K562 (cell line): ENCODE results near the gene CTIF. TPM values are rescaled to one million over a fixed set of nuclear protein-coding genes. Genes with fewer than 3 reads are reported as not detected.
A peak's percentile ranks its signal among the peaks of the same experiment; 100 is the strongest.

Experiments
- ATAC-seq: fragments of 200-7000 bp; cut with Tn5 transposase; 3 replicates; pipeline ENCODE4 v1.9.1; 2020; ENCODE audit warnings: moderate library complexity
- BruUV-seq: library from RNA; stranded (reverse); fragments of 400-500 nt; replicated peaks from 2 replicates; lab custom pipeline; 2021; lab: Mats Ljungman, UMichigan
- CTCF ChIA-PET: fragments of 300-600 bp; formaldehyde crosslinking; extraction: SDS; loops from one replicate; lab custom pipeline; 2021; ENCODE audit warnings: low intra/inter-chr PET ratio; lab: Yijun Ruan, JAX
- POLR2A ChIA-PET: fragments of 300-600, 350-650 bp; sonication (Branson Sonifier 250); formaldehyde crosslinking; extraction: SDS; loops from one replicate; lab custom pipeline; 2021; ENCODE audit warnings: antibody characterized with exemption, inconsistent platforms; lab: Yijun Ruan, JAX
- DNase-seq, 4 experiments: peaks; one replicate each; pipeline versions ENCODE4 v3.0.0 to v3.0.0-alpha.2; 2011 to 2018; ENCODE audit warnings: low spot score in 3 of 4, mixed read lengths in 3 of 4; ENCODE audit errors: extremely low read depth in 1 of 4
- FAIRE-seq: peaks from 2 replicates; lab custom pipeline; 2011; peaks lifted over from hg19 to GRCh38; lab: Jason Lieb, UNC
- H2AFZ ChIP-seq: 2 replicates; pipeline ENCODE4 v1.6.0; 2011; ENCODE audit warnings: low read depth, low read length, control low read depth, inconsistent platforms
- H3K27ac ChIP-seq: fragments of 200-600 bp; 3 replicates; pipeline ENCODE4 v1.8.0; 2011; ENCODE audit warnings: low read depth, mild to moderate bottlenecking, control low read depth, inconsistent platforms, low read length, moderate library complexity, mixed read lengths; ENCODE audit errors: extremely low read depth
- H3K27me3 ChIP-seq, 2 experiments: fragments of 300-600 bp in 1 of 2; 2 replicates in 1 of 2; 3 replicates in 1 of 2; pipeline versions ENCODE4 v1.6.0 to v1.8.0; 2011; ENCODE audit warnings: inconsistent platforms in 2 of 2, low read length in 2 of 2, mild to moderate bottlenecking in 1 of 2, mixed read lengths in 1 of 2, moderate library complexity in 1 of 2; ENCODE audit not compliant: control insufficient read depth in 2 of 2, insufficient read depth in 2 of 2
- H3K36me3 ChIP-seq: fragments of 300-600 bp; 3 replicates; pipeline ENCODE4 v1.8.0; 2011; ENCODE audit warnings: mild to moderate bottlenecking, low read length, inconsistent platforms; ENCODE audit not compliant: control insufficient read depth, insufficient read depth
- H3K4me1 ChIP-seq, 2 experiments: fragments of 200-600 bp in 1 of 2; replicated peaks in 1 of 2; 2 replicates in 1 of 2; 3 replicates in 1 of 2; pipeline versions ENCODE4 v1.5.1 to v1.8.0; 2011; ENCODE audit warnings: inconsistent platforms in 2 of 2, low read length in 2 of 2, mild to moderate bottlenecking in 1 of 2, mixed read lengths in 1 of 2, moderate library complexity in 1 of 2; ENCODE audit not compliant: control insufficient read depth in 2 of 2, insufficient read depth in 2 of 2
- H3K4me2 ChIP-seq: 2 replicates; pipeline ENCODE4 v1.6.1; 2011; ENCODE audit warnings: low read length, control low read depth, inconsistent platforms, mixed read lengths; ENCODE audit not compliant: insufficient read depth
- H3K4me3 ChIP-seq: fragments of 200-600 bp; sonication (generic), shearing (Covaris generic); 2 replicates; pipeline ENCODE4 v1.5.1; 2016; ENCODE audit warnings: control low read depth, inconsistent platforms
- H3K79me2 ChIP-seq: fragments of 200-600 bp; 3 replicates; pipeline ENCODE4 v1.8.0; 2011; ENCODE audit warnings: low read length, inconsistent platforms; ENCODE audit not compliant: control insufficient read depth, insufficient read depth
- H3K9ac ChIP-seq, 2 experiments: 2 replicates each; pipeline versions ENCODE4 v1.6.0 to v1.6.1; 2011; ENCODE audit warnings: low read depth in 2 of 2, low read length in 2 of 2, control low read depth in 1 of 2, inconsistent platforms in 1 of 2, mild to moderate bottlenecking in 1 of 2, mixed read lengths in 1 of 2; ENCODE audit not compliant: insufficient read depth in 1 of 2
- H3K9me1 ChIP-seq: one replicate; pipeline ENCODE4 v1.6.0; 2011; ENCODE audit warnings: inconsistent platforms, mild to moderate bottlenecking, low read length, moderate library complexity; ENCODE audit not compliant: control insufficient read depth, insufficient read depth
- H3K9me3 ChIP-seq: replicated peaks from 2 replicates; pipeline ENCODE4 v1.5.1; 2011; ENCODE audit warnings: low read depth, low read length, inconsistent platforms; ENCODE audit not compliant: control insufficient read depth, insufficient read depth
- H4K20me1 ChIP-seq: replicated peaks from 2 replicates; pipeline ENCODE4 v1.6.1; 2011; ENCODE audit warnings: low read length, inconsistent platforms, mixed read lengths; ENCODE audit not compliant: control insufficient read depth, insufficient read depth
- CREBBP ChIP-seq: IDR thresholded peaks from one replicate; pipeline ENCODE4 v1.6.1; 2012; ENCODE audit warnings: low read depth, mild to moderate bottlenecking, control low read depth, inconsistent platforms, low read length
- FUS ChIP-seq: fragments of 200-400 bp; formaldehyde crosslinking; optimal IDR thresholded peaks from 2 replicates; pipeline ENCODE3; 2017; ENCODE audit warnings: low read depth, low read length
- NCOA1 ChIP-seq: fragments of 450-650 bp; IDR thresholded peaks from 2 replicates; pipeline ENCODE4 v1.6.1; 2016; ENCODE audit warnings: low read depth
- RUNX1 ChIP-seq: sonication (generic); IDR thresholded peaks from 2 replicates; pipeline ENCODE4 v1.6.1; 2016; ENCODE audit warnings: antibody characterized with exemption, low read depth
- TCF3 ChIP-seq: sonication (generic); formaldehyde crosslinking; IDR thresholded peaks from 2 replicates; pipeline ENCODE4 v1.4.0; 2020; ENCODE audit warnings: mild to moderate bottlenecking, missing genetic modification reagents
- WGBS: fragments of 100-300 bp; shearing (Covaris generic); methylation state at CpG from one replicate; pipeline ENCODE4 v1.1.6; 2016; ENCODE audit warnings: low coverage, mixed read lengths; ENCODE audit not compliant: insufficient coverage; ENCODE audit errors: missing lambda C conversion rate; 5-methylcytosine and 5-hydroxymethylcytosine counted together
- in situ Hi-C: fragments of 300-500 bp; cut with MboI; formaldehyde crosslinking; loops from 4 replicates; pipeline ENCODE4 v1.15.0; 2018; ENCODE audit warnings: inconsistent platforms, mixed read lengths
- intact Hi-C: fragments of 100-400 bp; cut with micrococcal nuclease; formaldehyde crosslinking; loops from 2 replicates; pipeline ENCODE4 v1.14.2; 2022
- polyA plus RNA-seq, 8 experiments: library from polyadenylated mRNA; depleted of rRNA in 4 of 8; stranded (reverse) in 5 of 8; unstranded in 3 of 8; fragments of >200 nt; fragmentation: Nextera tagmentation in 2 of 8; fragmentation: Illumina TruSeq in 1 of 8; extraction: Ambion mirVana in 2 of 8; extraction: Trizol in 1 of 8; gene quantifications; 2 replicates each; pipeline versions ENCODE4 v1.2.1 to v1.2.3, GENCODE V29; 2011 to 2014; ENCODE audit warnings: inconsistent platforms in 1 of 8, missing spikeins in 1 of 8
- total RNA-seq, 7 experiments: library from RNA; depleted of rRNA in 6 of 7; stranded (reverse); fragments of >200 nt in 6 of 7; fragmentation: Illumina TruSeq in 2 of 7; extraction: Trizol in 2 of 7; gene quantifications; 2 replicates each; pipeline versions ENCODE4 v1.2.1 to v1.2.3, GENCODE V29; 2011 to 2021; ENCODE audit warnings: low replicate concordance in 1 of 7
- TF ChIP-seq, protein P1 (sequence below), 2 experiments: fragments of 450-650 bp in 1 of 2; sonication (generic) in 1 of 2; formaldehyde crosslinking in 1 of 2; IDR thresholded peaks; 2 replicates each; pipeline versions ENCODE4 v1.7.1 to v1.9.0; 2016 to 2022; ENCODE audit warnings: inconsistent platforms in 1 of 2, mild to moderate bottlenecking in 1 of 2, missing genetic modification reagents in 1 of 2
- TF ChIP-seq, protein P2 (sequence below): sonication (generic); formaldehyde crosslinking; IDR thresholded peaks from 2 replicates; pipeline ENCODE4 v1.8.1; 2023; ENCODE audit warnings: mild to moderate bottlenecking, missing genetic modification reagents

Gene CTIF
- total and polyA plus RNA-seq, 9 of the 15 experiments (the other 6 are each of a cell fraction or from before 2014, with no cell fraction given): 0.17 to 11.5 (median 2.2) TPM

DNA sequence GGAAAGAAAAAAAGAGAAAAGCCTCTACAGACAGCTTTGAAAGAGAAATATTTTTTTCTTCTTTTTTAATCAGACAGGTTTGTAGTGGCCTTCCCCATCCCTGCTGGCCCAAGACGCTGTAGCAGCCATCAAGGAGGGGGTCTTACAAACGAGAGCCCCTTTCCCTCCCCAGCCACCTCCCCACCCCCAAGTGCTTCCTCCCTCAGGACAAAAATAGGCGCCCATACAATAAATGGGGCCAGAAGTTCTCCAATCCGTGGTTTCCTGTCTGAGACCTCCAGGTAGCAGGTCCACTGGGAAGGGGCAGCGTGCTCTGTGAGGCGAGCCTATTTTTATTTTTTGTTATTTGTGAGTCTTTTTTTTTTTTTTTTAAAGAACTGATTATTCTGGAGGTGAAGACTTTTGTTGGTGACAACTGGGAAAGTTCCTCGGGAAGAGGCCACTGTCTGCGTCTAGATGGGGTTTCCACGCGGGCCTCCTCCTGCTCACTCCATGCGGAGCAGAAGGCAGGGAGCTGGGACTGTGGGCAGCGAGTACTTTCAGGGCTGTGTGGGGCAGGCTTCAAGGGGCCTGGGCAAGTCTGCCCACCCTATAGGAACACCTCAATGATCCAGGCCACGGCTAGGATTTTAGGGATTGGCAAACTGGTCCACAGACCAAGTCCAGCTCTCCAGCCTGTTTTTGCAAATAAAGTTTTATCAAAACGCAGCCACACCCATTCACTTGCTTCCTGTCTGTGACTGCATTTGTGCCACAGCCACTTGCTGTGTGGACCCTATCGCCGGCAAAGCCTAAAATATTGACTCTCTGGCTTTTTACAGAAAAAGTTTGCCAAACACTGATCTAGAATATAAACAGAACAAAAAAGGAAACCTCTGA, 139.6 kb downstream of the CTIF start:
- H3K36me3 ChIP-seq: no peaks in the 10 kb centered on the region
- WGBS: 69% methylated on average over 13 of the region's 16 CpGs
- no peak for ATAC-seq
- H3K9ac ChIP-seq: no peak overlapping the region
- no peaks in the 10 kb centered on the region for H4K20me1 ChIP-seq
- in situ Hi-C loops: loop anchor here (10.0 to 25.0 kb wide), 4 partner anchors 509 to 1184 kb away; no protein-coding TSS in a partner anchor
- H3K27ac ChIP-seq: no peak overlapping the region
- TF ChIP-seq NCOA1: no peak
- TF ChIP-seq CREBBP: no peak
- TF ChIP-seq, protein P1, sequence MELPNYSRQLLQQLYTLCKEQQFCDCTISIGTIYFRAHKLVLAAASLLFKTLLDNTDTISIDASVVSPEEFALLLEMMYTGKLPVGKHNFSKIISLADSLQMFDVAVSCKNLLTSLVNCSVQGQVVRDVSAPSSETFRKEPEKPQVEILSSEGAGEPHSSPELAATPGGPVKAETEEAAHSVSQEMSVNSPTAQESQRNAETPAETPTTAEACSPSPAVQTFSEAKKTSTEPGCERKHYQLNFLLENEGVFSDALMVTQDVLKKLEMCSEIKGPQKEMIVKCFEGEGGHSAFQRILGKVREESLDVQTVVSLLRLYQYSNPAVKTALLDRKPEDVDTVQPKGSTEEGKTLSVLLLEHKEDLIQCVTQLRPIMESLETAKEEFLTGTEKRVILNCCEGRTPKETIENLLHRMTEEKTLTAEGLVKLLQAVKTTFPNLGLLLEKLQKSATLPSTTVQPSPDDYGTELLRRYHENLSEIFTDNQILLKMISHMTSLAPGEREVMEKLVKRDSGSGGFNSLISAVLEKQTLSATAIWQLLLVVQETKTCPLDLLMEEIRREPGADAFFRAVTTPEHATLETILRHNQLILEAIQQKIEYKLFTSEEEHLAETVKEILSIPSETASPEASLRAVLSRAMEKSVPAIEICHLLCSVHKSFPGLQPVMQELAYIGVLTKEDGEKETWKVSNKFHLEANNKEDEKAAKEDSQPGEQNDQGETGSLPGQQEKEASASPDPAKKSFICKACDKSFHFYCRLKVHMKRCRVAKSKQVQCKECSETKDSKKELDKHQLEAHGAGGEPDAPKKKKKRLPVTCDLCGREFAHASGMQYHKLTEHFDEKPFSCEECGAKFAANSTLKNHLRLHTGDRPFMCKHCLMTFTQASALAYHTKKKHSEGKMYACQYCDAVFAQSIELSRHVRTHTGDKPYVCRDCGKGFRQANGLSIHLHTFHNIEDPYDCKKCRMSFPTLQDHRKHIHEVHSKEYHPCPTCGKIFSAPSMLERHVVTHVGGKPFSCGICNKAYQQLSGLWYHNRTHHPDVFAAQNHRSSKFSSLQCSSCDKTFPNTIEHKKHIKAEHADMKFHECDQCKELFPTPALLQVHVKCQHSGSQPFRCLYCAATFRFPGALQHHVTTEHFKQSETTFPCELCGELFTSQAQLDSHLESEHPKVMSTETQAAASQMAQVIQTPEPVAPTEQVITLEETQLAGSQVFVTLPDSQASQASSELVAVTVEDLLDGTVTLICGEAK (IDR thresholded peaks at IDR 0.05): peak; percentile 96
- TF ChIP-seq, protein P1 (CRISPR knock-in tag; IDR thresholded peaks at IDR 0.05): peak; percentile 94
- TF ChIP-seq, protein P2, sequence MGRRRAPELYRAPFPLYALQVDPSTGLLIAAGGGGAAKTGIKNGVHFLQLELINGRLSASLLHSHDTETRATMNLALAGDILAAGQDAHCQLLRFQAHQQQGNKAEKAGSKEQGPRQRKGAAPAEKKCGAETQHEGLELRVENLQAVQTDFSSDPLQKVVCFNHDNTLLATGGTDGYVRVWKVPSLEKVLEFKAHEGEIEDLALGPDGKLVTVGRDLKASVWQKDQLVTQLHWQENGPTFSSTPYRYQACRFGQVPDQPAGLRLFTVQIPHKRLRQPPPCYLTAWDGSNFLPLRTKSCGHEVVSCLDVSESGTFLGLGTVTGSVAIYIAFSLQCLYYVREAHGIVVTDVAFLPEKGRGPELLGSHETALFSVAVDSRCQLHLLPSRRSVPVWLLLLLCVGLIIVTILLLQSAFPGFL (CRISPR knock-in tag): no peak
- no peak for TF ChIP-seq TCF3 (CRISPR knock-in tag)
- TF ChIP-seq FUS: no peak
- TF ChIP-seq RUNX1: no peak
- TF ChIP-seq, all 486 proteins: peak for 1
- Histone ChIP-seq H3K4me2 (no peak overlapping the region), H3K4me1 (peaks cover 0 to 7% of the 10 kb centered on the region in 2 experiments; a peak in 2 of 5 replicates), H3K4me3 (no peak overlapping the region), H3K79me2 (no peaks in the 10 kb centered on the region), H2AFZ (no peak overlapping the region), H3K9me1 (no peaks in the 10 kb centered on the region), H3K27me3 (no peaks in the 10 kb centered on the region), H3K9me3 (no peaks in the 10 kb centered on the region)
- CTCF ChIA-PET: interaction anchor here (0.6 kb wide), 1 partner anchor 785 kb away, joined by 3 read pairs; no protein-coding TSS in a partner anchor
- intact Hi-C loops: loop anchor here (5.0 to 10.0 kb wide), 4 partner anchors 346 to 736 kb away; no protein-coding TSS in a partner anchor
- BruUV-seq: no TSS peak
- FAIRE-seq (no peak), DNase-seq (no peak)
- POLR2A ChIA-PET: no interaction called here
